ENCODE data around the gene DENND2A. TPM values are rescaled to one million over a fixed set of nuclear protein-coding genes. Genes with fewer than 3 reads are reported as not detected.

DENND2A gene
- total and polyA plus RNA-seq, 10 donors: 1.9 to 35.3 (median 14.9) TPM

DNA sequence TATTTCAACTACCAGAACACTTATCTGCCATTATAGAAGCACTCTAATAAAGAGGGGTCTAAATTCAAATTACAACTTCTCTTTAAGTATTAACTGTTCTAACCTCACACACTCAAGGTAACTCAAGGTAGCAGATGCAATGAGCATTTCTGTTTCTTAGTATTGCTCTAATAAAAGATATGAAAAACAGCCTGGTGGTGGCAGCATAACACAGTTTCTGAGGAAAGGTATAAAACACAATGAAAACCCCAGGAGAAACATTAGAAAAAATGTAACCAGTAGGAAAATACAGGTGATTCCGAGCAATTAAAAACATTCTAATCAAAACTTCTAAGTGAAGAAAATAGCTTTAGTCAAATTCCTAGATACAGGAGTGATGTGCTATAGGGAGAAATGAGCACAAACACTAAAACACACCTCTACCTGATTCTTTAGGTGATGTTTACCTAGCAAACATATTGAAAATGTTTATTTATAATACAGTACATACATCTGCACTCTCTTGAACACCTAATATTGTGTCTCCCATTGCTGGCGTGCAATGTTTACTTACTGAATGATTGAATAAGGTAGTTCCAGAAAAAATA lies 164.8 kb downstream of the DENND2A start:
- H3K4me3 ChIP-seq: no peak overlapping the region
- no peak for DNase-seq
- no peak overlapping the region for H3K27ac ChIP-seq
- intact Hi-C loops (cut with DNase I; ENCODE audit: low total_unique reads): no loop called here
- 49 to 59% (median 57%) methylated on average over 2 of the region's 2 CpGs for WGBS, 5 donors
- TF ChIP-seq POLR2AphosphoS5 (IDR thresholded peaks at IDR 0.05) (no peak), POLR2A (IDR thresholded peaks at IDR 0.05) (no peak)
- TF ChIP-seq, protein P1, sequence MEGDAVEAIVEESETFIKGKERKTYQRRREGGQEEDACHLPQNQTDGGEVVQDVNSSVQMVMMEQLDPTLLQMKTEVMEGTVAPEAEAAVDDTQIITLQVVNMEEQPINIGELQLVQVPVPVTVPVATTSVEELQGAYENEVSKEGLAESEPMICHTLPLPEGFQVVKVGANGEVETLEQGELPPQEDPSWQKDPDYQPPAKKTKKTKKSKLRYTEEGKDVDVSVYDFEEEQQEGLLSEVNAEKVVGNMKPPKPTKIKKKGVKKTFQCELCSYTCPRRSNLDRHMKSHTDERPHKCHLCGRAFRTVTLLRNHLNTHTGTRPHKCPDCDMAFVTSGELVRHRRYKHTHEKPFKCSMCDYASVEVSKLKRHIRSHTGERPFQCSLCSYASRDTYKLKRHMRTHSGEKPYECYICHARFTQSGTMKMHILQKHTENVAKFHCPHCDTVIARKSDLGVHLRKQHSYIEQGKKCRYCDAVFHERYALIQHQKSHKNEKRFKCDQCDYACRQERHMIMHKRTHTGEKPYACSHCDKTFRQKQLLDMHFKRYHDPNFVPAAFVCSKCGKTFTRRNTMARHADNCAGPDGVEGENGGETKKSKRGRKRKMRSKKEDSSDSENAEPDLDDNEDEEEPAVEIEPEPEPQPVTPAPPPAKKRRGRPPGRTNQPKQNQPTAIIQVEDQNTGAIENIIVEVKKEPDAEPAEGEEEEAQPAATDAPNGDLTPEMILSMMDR (IDR thresholded peaks at IDR 0.05 in 8 of 11, conservative IDR thresholded peaks at IDR 0.05 in 3 of 11): peak in 8 of 11 experiments; percentile 12 to 63 (median 53)
- H3K4me1 ChIP-seq: peaks cover 17 to 77% (median 51%) of the 10 kb centered on the region in 6 donors
- no peaks in the 10 kb centered on the region for H3K27me3 ChIP-seq (replicated peaks in 1 of 7)
- H3K9me3 ChIP-seq: no peaks in the 10 kb centered on the region
- peaks cover 0 to 16% (median 10%) of the 10 kb centered on the region in 6 donors for H3K36me3 ChIP-seq

Small RNAs within 50 kb of the gene (small RNA-seq; reads per million reads assigned to genes)
- 0 reads per million in 4 donors for gene RF00019
- 0 reads per million in 4 donors for gene RN7SL771P

Other genes with a start within 250 kb of the DENND2A start
- 10 to 100 TPM; 29.5 to 71.9 (median 56.1) TPM for gene SLC37A3, start 242.3 kb downstream of the DENND2A start, total RNA-seq
- 10 to 100 TPM in 2 of 3 donors, 1 to 10 TPM in 1; 8.0 to 11.8 (median 10.4) TPM for gene SLC37A3, start 242.3 kb downstream of the DENND2A start, polyA plus RNA-seq
- gene RAB19, start 236.8 kb downstream of the DENND2A start, total RNA-seq: 1 to 10 TPM; 1.0 to 4.0 (median 2.1) TPM
- not detected for gene RAB19, start 236.8 kb downstream of the DENND2A start, polyA plus RNA-seq
- 100 to 1,000 TPM in 6 of 7 donors, 10 to 100 TPM in 1; 98.0 to 179 (median 106) TPM for gene MKRN1, start 161.3 kb downstream of the DENND2A start, total RNA-seq
- 10 to 100 TPM; 41.8 to 53.1 (median 51.4) TPM for gene MKRN1, start 161.3 kb downstream of the DENND2A start, polyA plus RNA-seq
- gene ADCK2, start 32.1 kb upstream of the DENND2A start, total RNA-seq: 10 to 100 TPM; 16.9 to 25.2 (median 20.4) TPM
- gene ADCK2, start 32.1 kb upstream of the DENND2A start, polyA plus RNA-seq: 10 to 100 TPM; 10.6 to 15.6 (median 11.9) TPM
- 100 to 1,000 TPM; 104 to 235 (median 123) TPM for gene NDUFB2, start 55.9 kb upstream of the DENND2A start, total RNA-seq
- 100 to 1,000 TPM; 155 to 370 (median 238) TPM for gene NDUFB2, start 55.9 kb upstream of the DENND2A start, polyA plus RNA-seq

Measured in spleen (tissue), 11 donors.